ENCODE measurements around the gene MYH3.

MYH3 gene

DNA sequence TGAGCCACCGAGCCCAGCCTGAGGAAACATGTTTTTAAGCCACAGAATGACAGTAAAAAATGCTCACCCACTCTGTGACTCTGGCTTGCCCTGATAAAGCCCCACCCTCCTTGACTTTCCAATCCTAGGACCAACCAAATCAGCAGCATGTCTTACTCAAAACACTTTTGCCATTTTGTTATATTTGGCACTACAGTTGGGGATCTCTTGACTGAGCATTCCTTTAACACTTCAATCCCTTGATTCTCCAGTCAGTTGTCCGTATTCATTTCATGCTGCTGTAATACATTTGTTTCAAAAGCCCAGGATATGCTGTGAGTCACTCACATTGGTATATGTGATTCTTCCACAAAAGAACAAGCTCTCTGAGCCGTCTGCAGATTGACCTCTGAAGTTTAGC, 8.2 kb downstream of the MYH3 start:
- DNase-seq, result no peak
- ATAC-seq, result no peak

DNA sequence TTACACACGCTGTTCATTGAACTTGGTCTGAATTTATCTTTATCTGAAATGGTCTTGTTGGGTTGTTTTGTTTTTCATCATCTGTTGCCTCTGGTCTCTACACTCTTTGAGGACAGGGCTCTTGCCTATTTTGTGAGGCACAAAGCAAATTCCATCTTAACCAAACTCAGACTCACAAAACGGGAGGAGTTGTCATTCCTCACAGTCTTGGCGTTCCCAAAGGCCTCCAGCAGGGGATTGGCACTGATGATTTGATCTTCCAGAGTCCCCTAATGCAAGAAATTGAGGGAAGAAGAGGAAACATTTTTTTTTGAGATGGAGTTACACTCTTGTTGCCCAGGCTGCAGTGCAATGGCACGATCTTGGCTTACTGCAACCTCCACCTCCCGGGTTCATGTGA, 8.7 kb downstream of the MYH3 start:
- no peak for DNase-seq
- ATAC-seq, result no peak

DNA sequence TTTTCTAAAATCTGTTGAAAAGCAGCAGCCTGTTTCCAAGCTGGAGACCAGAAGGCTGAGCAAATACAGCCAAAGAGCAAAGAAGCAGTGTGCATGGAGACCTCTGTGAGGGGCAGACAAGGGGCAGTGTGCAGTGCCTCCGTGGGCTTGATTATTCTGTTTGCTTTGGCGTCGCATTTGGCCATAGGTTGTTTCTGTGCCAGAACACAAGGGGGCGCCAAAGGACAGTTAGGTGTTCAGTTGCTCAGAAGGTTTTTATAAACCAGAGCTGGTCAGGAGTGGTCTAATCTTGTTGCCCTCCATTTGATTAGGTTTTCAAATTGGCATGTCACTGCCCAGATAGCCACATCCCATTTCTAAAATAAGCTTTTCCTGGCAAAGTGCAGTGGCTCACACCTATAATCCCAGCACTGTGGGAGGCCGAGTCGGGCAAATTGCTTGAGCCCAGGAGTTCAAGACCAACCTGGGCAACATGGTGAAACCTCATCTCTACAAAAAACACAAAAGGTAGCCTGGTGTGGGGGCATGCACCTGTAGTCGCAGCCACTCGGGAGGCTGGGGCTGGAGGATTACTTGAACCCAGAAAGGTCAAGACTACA, 10.6 kb downstream of the MYH3 start:
- ATAC-seq, result peak; percentile 63
- DNase-seq, result peak; percentile 82

GRCh38 chr17:10640475-10640874, 16.6 kb downstream of the MYH3 start:
- ATAC-seq (no peak), DNase-seq (no peak)

DNA sequence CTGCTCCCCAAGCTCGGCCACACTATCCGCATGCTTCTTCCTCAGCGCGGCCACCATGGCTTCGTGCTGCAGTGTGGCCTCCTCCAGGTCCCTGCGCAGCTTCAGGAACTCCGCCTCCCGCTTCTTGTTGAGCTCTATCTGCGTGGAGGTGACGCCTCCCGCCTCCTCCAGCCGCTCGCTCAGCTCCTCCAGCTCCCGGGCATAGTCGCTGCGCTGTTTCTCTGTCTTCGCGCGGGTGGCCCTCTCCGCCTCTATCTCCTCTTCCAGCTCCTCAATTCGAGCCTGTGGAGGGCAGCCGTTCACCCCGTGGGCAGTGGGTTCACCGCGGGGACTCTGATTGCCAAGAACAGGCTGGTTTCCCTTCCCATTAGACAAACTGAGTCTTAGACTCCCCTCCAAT, 19.0 kb downstream of the MYH3 start:
- ATAC-seq (no peak), DNase-seq (no peak)

- DNase-seq, result no peak
- no peak for ATAC-seq
Observed at GRCh38 chr17:10635290-10635689, 21.8 kb downstream of the MYH3 start.

DNA sequence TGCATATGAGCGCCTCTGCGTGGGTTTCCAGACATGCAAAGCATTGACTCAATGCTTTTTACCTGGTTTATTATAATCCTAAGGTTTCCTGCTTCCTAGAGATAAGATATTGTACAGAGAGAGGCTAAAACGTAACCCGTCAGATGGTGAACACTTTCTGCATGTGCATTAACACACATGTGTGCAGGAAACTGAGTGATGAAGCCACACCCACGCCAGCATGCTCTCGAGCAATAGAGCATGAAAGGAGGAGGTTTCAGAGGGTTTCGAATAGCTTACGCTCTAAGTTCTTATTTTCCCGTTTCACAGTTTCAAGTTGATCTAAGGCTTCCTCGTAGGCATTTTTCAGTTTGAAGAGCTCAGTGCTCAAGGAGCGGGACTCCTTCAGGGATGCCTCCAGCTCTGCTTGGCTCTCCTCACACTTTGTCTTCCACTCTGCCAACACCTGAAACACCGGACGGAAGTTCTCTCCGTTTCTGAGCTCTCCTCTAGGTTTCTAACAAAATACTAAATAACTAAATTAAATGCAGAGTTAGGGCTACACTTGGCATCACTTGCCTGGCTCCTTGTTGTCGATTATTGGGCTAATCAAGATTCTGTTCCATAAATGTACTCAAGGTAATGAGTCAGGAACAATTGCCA, 23.2 kb downstream of the MYH3 start:
- no peak for DNase-seq
- no peak for ATAC-seq

GRCh38 chr17:10631701-10632100, 25.4 kb downstream of the MYH3 start:
- no peak for ATAC-seq

GRCh38 chr17:10631048-10631700, 25.9 kb downstream of the MYH3 start:
- DNase-seq (peak; percentile 53), ATAC-seq (no peak)

More at GRCh38 chr17:10631701-10632100, 25.4 kb downstream of the MYH3 start:
- no peak for DNase-seq

GRCh38 chr17:10629706-10630105, 27.4 kb downstream of the MYH3 start:
- no peak for ATAC-seq
- no peak for DNase-seq

- ATAC-seq, result no peak
- peak; percentile 29 for DNase-seq
Observed at GRCh38 chr17:10628756-10629155, 28.4 kb downstream of the MYH3 start.

DNA sequence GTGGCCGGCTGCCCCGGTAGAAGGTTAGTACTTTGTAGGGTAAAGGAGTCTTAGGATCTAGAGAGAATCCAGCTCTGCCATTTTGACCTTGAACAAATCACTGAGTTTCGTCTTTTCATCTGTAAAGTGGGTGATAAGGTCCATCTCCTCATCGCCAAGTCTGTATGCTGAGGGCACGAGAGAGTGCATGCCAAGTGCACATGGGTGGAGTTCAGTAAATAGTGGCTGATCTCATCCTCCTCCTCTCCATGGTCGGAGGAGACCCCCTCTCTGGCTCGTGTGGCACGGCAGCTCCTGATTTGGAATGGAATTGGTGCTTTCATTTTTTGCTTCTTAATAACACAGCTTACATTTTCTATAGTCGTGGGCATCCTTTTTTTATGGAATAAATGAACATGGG, 30.7 kb downstream of the MYH3 start:
- no peak for DNase-seq
- no peak for ATAC-seq

GRCh38 chr17:10624969-10625368, 32.1 kb downstream of the MYH3 start:
- no peak for ATAC-seq
- DNase-seq, result no peak

DNA sequence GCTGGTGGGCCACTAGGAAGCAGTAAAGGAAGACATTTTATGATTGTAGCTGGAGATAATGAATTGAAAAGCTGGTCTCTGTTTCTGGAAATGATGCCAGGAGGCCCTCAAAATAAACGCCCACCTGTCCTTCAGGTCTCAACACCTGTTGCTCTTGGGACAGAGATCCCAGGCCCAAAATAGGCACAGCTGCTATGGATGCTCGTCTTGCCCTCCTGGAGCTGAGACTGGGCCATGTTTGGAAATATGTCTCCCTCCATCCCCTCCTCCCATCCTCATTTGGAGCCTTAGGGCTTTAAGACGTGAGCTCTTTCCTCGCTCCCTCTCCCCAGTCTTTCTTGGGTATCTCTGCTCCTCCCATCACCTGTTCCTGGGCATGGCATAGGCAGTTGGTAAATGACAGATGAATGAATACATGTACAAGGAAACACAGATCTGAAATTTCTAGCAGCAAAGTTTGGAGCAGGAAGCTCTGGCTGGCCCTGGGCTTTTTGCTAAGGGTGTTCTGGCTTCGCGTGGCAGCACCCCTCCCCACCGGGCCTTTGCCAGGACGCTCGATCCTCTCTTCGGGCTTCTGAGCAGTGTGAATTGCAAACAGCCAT, 33.3 kb downstream of the MYH3 start:
- no peak for DNase-seq
- ATAC-seq, result no peak

DNA sequence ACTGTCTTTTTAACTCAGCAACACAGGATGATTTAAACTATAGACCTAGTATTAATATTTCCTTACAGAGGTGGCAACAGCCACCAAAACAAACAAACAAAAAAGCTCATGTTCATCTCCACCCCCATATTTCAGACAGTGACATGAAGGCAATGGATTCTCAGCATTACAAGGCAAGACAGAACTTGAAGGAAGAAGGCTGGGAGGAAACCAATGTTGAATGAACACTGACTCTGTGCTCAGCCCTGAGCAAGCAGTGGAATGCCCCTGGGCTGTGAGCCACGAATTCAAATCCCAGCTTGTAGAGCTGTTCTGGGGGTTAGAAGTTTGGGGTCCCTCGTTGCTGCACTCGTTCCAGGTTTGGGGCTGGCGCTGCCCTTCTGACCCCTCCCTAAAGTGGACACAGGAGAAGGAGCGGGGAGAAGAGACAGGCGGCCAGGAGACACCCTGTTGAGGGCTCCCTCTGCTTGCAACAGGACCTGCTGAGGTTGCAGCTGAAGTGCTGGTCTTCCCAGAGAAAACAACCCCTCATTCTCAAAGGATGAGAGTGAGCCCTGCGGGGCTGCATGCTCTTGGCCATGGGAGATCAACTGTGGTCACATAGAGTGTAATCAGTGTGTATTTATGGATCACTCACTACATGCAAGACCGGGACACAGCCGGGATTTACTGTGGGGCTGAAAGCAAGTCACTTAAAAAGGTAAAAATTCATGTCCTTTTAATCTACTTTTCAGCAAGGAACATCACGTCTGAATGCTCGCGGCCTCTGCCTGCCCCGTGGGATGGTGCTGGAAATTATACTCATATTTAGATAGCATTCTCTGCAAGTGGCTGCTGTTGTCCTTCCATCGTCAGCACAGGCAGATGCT, 34.3 kb downstream of the MYH3 start:
- no peak for ATAC-seq
- DNase-seq, result no peak

GRCh38 chr17:10621397-10621796, 35.7 kb downstream of the MYH3 start:
- DNase-seq (no peak), ATAC-seq (no peak)

DNA sequence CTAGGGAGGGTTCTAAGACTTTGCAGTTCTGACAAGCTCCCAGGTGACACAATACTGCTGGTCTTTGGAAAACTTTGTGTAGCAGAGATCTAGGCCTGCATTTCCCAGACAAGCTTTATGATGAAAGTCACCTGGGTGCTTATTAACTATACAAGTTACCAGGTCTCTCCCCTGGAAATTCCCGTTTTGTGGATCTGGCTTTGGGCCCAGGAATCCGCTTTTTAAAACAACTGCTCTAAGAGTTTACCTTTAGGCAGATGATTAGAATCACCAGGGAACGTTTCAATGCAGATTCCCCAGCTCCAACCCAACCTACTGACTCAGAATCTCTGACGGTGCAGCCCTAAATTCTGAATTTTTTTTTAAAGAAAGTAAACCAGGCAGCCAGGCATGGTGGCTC, 36.3 kb downstream of the MYH3 start:
- ATAC-seq, result no peak
- no peak for DNase-seq

DNA sequence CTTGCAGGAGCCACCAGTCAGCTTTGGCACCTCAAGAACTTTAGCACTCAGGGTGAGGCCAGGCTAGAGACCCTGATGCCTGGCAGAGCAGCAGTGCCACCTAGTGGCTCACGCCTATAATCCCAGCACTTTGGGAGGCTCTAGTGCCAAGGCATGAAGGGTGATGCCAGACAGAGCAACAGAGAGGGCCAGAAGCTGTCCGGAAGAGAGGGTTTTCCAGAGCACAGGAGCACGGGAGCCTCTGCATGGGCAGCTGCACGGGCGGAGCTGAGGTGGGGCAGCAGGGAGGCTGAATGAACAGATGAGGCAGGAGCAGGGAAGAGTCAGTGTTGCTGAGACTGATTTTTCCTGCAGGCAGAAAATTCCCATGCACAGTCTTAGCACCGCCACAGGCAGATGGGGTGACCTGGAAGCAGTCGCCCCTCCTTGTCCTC, 38.9 kb downstream of the MYH3 start:
- ATAC-seq (peak; percentile 82), DNase-seq (peak; percentile 68)

- no peak for DNase-seq
- ATAC-seq, result no peak
Observed at GRCh38 chr17:10617120-10617505, 40.0 kb downstream of the MYH3 start.

DNA sequence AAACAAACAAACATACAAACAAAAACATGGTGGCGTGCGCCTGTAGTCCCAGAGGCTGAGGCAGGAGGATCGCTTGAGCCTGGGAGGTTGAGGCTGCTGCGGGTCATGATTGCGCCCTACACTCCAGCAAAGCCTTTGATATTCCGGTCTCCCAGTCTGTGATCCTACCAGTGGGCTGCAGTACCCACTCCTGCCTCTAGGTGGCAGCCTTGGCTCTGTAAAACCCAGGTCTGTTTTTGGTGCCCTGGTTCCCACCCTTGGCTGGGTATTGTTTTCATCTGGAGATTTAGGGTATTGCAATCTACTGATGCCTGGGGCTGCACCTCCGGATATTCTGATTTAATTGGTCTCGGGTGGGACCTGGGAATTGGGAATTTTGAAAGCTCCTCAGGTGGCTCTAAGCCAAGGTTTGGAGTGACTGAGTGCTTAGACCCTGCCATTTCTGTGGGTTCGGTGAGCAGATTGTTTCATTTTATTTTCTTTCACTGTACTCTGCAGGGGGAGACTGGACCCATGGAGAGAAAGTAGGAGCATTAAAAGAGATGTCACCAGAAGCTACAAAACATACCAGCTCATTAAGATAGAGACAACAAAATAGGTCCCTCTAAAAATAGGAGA, 40.5 kb downstream of the MYH3 start:
- peak; percentile 81 for DNase-seq
- ATAC-seq, result peak; percentile 65

DNA sequence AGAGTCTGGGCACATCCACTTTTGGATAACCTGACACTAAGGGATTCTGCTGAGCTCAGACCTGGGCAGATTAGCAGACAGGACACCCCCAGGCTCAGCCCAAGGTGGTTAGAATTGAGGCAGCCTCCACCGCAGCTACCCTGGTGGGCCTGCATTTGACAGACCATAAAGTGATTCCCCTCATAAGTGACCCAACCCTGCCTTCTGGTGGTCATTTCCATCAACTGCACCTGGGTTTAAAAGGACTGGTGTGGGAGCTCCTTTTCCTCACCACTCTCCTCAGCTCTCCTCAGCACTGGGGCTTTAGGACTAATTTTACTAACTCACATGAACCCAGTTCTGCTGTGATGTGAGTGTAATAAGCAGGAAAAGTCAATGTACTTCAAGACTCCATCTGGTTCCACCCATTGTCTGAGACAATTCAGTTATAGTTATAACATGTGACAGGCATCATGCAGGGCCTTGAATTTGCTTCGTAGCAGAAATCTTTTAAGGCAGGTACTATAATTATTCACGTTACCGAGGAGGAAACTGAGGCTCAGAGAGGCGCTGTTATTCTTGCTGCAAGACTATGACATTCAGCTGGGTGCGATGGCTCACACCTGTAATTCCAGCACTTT, 42.5 kb downstream of the MYH3 start:
- ATAC-seq (no peak), DNase-seq (peak; percentile 34)
